Measurements from ENCODE around the gene RAD51B. TPM values are rescaled to one million over a fixed set of nuclear protein-coding genes. Genes with fewer than 3 reads are reported as not detected.

The RAD51B gene
- total RNA-seq, 2 experiments from 2014 or later: 27.4 to 31.6 TPM

GRCh38 chr14:68225321-68225720 lies 405.7 kb downstream of the RAD51B start:
- peaks cover 10% of the 10 kb centered on the region for H3K4me1 Mint-ChIP-seq
- H3K27ac Mint-ChIP-seq: no peak overlapping the region
- H3K36me3 Mint-ChIP-seq: peaks cover 6% of the 10 kb centered on the region
- H3K27me3 Mint-ChIP-seq: no peaks in the 10 kb centered on the region
- peaks cover 7% of the 10 kb centered on the region for H3K9me3 Mint-ChIP-seq
- DNase-seq: no peak
- no peak overlapping the region for H3K4me3 Mint-ChIP-seq

- Mint-ChIP-seq H3K27me3 (no peaks in the 10 kb centered on the region), H3K27ac (no peak overlapping the region), H3K4me1 (peaks cover 16% of the 10 kb centered on the region), H3K36me3 (peaks cover 2% of the 10 kb centered on the region), H3K4me3 (no peak overlapping the region), H3K9me3 (peaks cover 2% of the 10 kb centered on the region)
- DNase-seq: no peak
These were observed 406.9 kb downstream of the RAD51B start for GRCh38 chr14:68226523-68226922.

- Mint-ChIP-seq H3K4me3 (no peak overlapping the region), H3K27ac (no peak overlapping the region), H3K4me1 (peaks cover 16% of the 10 kb centered on the region), H3K36me3 (no peaks in the 10 kb centered on the region), H3K9me3 (no peaks in the 10 kb centered on the region), H3K27me3 (no peaks in the 10 kb centered on the region)
- DNase-seq: no peak
These were observed 409.1 kb downstream of the RAD51B start for GRCh38 chr14:68228656-68229055.

GRCh38 chr14:68229423-68230100 lies 410.0 kb downstream of the RAD51B start:
- no peaks in the 10 kb centered on the region for H3K27me3 Mint-ChIP-seq
- H3K4me1 Mint-ChIP-seq: peaks cover 16% of the 10 kb centered on the region
- H3K27ac Mint-ChIP-seq: no peak overlapping the region
- no peaks in the 10 kb centered on the region for H3K9me3 Mint-ChIP-seq
- H3K4me3 Mint-ChIP-seq: no peak overlapping the region
- DNase-seq: no peak
- H3K36me3 Mint-ChIP-seq: no peaks in the 10 kb centered on the region

- DNase-seq: no peak
- H3K4me3 Mint-ChIP-seq: no peak overlapping the region
- H3K27ac Mint-ChIP-seq: no peak overlapping the region
- H3K9me3 Mint-ChIP-seq: no peaks in the 10 kb centered on the region
- peaks cover 16% of the 10 kb centered on the region for H3K4me1 Mint-ChIP-seq
- no peaks in the 10 kb centered on the region for H3K27me3 Mint-ChIP-seq
- H3K36me3 Mint-ChIP-seq: no peaks in the 10 kb centered on the region
These were observed 410.8 kb downstream of the RAD51B start for GRCh38 chr14:68230202-68230949.

- Mint-ChIP-seq H3K27me3 (no peaks in the 10 kb centered on the region), H3K9me3 (no peaks in the 10 kb centered on the region), H3K36me3 (peaks cover 3% of the 10 kb centered on the region), H3K4me3 (no peak overlapping the region), H3K4me1 (peaks cover 16% of the 10 kb centered on the region), H3K27ac (no peak overlapping the region)
- DNase-seq: no peak
These were observed 411.6 kb downstream of the RAD51B start for GRCh38 chr14:68230950-68231717.

- DNase-seq: no peak
- no peak overlapping the region for H3K4me3 Mint-ChIP-seq
- H3K9me3 Mint-ChIP-seq: no peaks in the 10 kb centered on the region
- H3K27ac Mint-ChIP-seq: no peak overlapping the region
- no peaks in the 10 kb centered on the region for H3K27me3 Mint-ChIP-seq
- H3K36me3 Mint-ChIP-seq: peaks cover 3% of the 10 kb centered on the region
- H3K4me1 Mint-ChIP-seq: peaks cover 16% of the 10 kb centered on the region
These were observed 412.3 kb downstream of the RAD51B start for GRCh38 chr14:68231898-68232297.

GRCh38 chr14:68232300-68233055 lies 412.9 kb downstream of the RAD51B start:
- Mint-ChIP-seq H3K4me1 (peaks cover 16% of the 10 kb centered on the region), H3K9me3 (no peaks in the 10 kb centered on the region), H3K27ac (no peak overlapping the region), H3K27me3 (no peaks in the 10 kb centered on the region), H3K36me3 (peaks cover 3% of the 10 kb centered on the region), H3K4me3 (no peak overlapping the region)
- DNase-seq: peak; percentile 53

- Mint-ChIP-seq H3K4me3 (no peak overlapping the region), H3K27me3 (no peaks in the 10 kb centered on the region), H3K27ac (no peak overlapping the region), H3K9me3 (no peaks in the 10 kb centered on the region), H3K36me3 (peaks cover 3% of the 10 kb centered on the region), H3K4me1 (peaks cover 16% of the 10 kb centered on the region)
- no peak for DNase-seq
These were observed 413.7 kb downstream of the RAD51B start for GRCh38 chr14:68233101-68233784.

GRCh38 chr14:68234101-68234905 lies 414.7 kb downstream of the RAD51B start:
- Mint-ChIP-seq H3K27me3 (no peaks in the 10 kb centered on the region), H3K9me3 (no peaks in the 10 kb centered on the region), H3K27ac (no peak overlapping the region), H3K4me1 (peaks cover 18% of the 10 kb centered on the region), H3K36me3 (peaks cover 3% of the 10 kb centered on the region), H3K4me3 (no peak overlapping the region)
- no peak for DNase-seq

GRCh38 chr14:68235011-68235410 lies 415.4 kb downstream of the RAD51B start:
- DNase-seq: no peak
- Mint-ChIP-seq H3K9me3 (no peaks in the 10 kb centered on the region), H3K4me3 (no peak overlapping the region), H3K27me3 (no peaks in the 10 kb centered on the region), H3K4me1 (peaks cover 14% of the 10 kb centered on the region), H3K36me3 (peaks cover 3% of the 10 kb centered on the region), H3K27ac (no peak overlapping the region)

- Mint-ChIP-seq H3K36me3 (peaks cover 3% of the 10 kb centered on the region), H3K9me3 (no peaks in the 10 kb centered on the region), H3K27ac (no peak overlapping the region), H3K27me3 (no peaks in the 10 kb centered on the region), H3K4me3 (no peak overlapping the region), H3K4me1 (peaks cover 6% of the 10 kb centered on the region)
- DNase-seq: no peak
These were observed 417.2 kb downstream of the RAD51B start for GRCh38 chr14:68236582-68237458.

- no peak for DNase-seq
- H3K9me3 Mint-ChIP-seq: no peaks in the 10 kb centered on the region
These were observed 419.0 kb downstream of the RAD51B start for GRCh38 chr14:68238551-68238950.

More at GRCh38 chr14:68238551-68238950, 419.0 kb downstream of the RAD51B start:
- peaks cover 3% of the 10 kb centered on the region for H3K36me3 Mint-ChIP-seq
- H3K27me3 Mint-ChIP-seq: no peaks in the 10 kb centered on the region
- H3K4me3 Mint-ChIP-seq: no peak overlapping the region
- H3K4me1 Mint-ChIP-seq: peaks cover 7% of the 10 kb centered on the region
- H3K27ac Mint-ChIP-seq: no peak overlapping the region
